SK-N-MC (cell line): ENCODE measurements around the gene TMEM182.

Experiments used
- DNase-seq: peaks from one replicate; pipeline ENCODE4 v3.0.0-alpha.2; 2011; ENCODE audit warnings: low read depth, low spot score
- H3K27ac ChIP-seq: fragments of 200-600 bp; sonication (generic); 2 replicates; pipeline ENCODE4 v1.5.1; 2016; ENCODE audit warnings: mixed run types
- H3K36me3 ChIP-seq: fragments of 200-600 bp; sonication (generic); 2 replicates; pipeline ENCODE4 v1.6.1; 2017; ENCODE audit warnings: antibody characterized with exemption, low read length, mixed read lengths; ENCODE audit not compliant: insufficient read depth
- H3K4me3 ChIP-seq: fragments of 200-600 bp; sonication (generic); 2 replicates; pipeline ENCODE4 v1.5.1; 2016
- H3K9ac ChIP-seq: fragments of 200-600 bp; sonication (generic); 2 replicates; pipeline ENCODE4 v1.8.0; 2017; ENCODE audit warnings: mixed run types, mixed read lengths; ENCODE audit not compliant: insufficient read length
- H3K9me3 ChIP-seq: fragments of 200-600 bp; sonication (generic); 2 replicates; pipeline ENCODE4 v1.6.1; 2017; ENCODE audit warnings: low read depth, mild to moderate bottlenecking, antibody characterized with exemption, low read length, moderate library complexity, mixed read lengths
- EZH2 ChIP-seq: fragments of 200-600 bp; sonication (generic); IDR thresholded peaks from one replicate; pipeline ENCODE4 v1.6.1; 2017; ENCODE audit warnings: antibody characterized with exemption
- FOXP2 ChIP-seq: optimal IDR thresholded peaks from 2 replicates; pipeline ENCODE3; 2011; ENCODE audit warnings: mild to moderate bottlenecking, moderate library complexity; ENCODE audit not compliant: insufficient read depth; ENCODE audit errors: extremely low read length, control extremely low read depth
- POLR2AphosphoS5 ChIP-seq: IDR thresholded peaks from 2 replicates; pipeline ENCODE4 v1.6.1; 2012; ENCODE audit warnings: mild to moderate bottlenecking, low read depth, low read length, borderline replicate concordance

The TMEM182 gene

GRCh38 chr2:102761763-102762162 lies at the start of gene TMEM182:
Gene TMEM182 (plus strand): TSS chr2:102762031. CDS start chr2:102762218, 187 bp downstream.
- DNase-seq = no peak
- Histone ChIP-seq H3K9ac (no peak within 1 kb of the TSS), H3K36me3 (no peaks in the 10 kb centered on the region), H3K27ac (no peak within 1 kb of the TSS), H3K9me3 (no peaks in the 10 kb centered on the region), H3K4me3 (no peak within 1 kb of the TSS)
- TF ChIP-seq EZH2 (no peak), FOXP2 (no peak), POLR2AphosphoS5 (no peak)

GRCh38 chr2:102717308-102718018 lies 44.4 kb upstream of the TMEM182 start:
- Histone ChIP-seq H3K4me3 (no peak overlapping the region), H3K9me3 (no peaks in the 10 kb centered on the region), H3K9ac (no peak overlapping the region), H3K27ac (no peak overlapping the region), H3K36me3 (peaks cover 16% of the 10 kb centered on the region; the same call in 1 of the 2 replicates)
- DNase-seq = no peak
- TF ChIP-seq POLR2AphosphoS5 (no peak), EZH2 (no peak), FOXP2 (no peak)

- Histone ChIP-seq H3K9me3 (no peaks in the 10 kb centered on the region), H3K9ac (no peak overlapping the region), H3K4me3 (no peak overlapping the region), H3K27ac (no peak overlapping the region), H3K36me3 (peaks cover 20% of the 10 kb centered on the region)
- TF ChIP-seq POLR2AphosphoS5 (no peak), FOXP2 (no peak), EZH2 (no peak)
- DNase-seq = no peak
These were observed 43.2 kb upstream of the TMEM182 start for GRCh38 chr2:102718387-102719316.

- Histone ChIP-seq H3K9me3 (no peaks in the 10 kb centered on the region), H3K9ac (no peak overlapping the region), H3K27ac (no peak overlapping the region), H3K4me3 (no peak overlapping the region), H3K36me3 (peaks cover 8% of the 10 kb centered on the region)
- DNase-seq = no peak
- TF ChIP-seq POLR2AphosphoS5 = no peak
- TF ChIP-seq EZH2 = no peak
- no peak for TF ChIP-seq FOXP2
These were observed 37.8 kb upstream of the TMEM182 start for GRCh38 chr2:102724016-102724490.

- Histone ChIP-seq H3K9ac (no peak overlapping the region), H3K4me3 (no peak overlapping the region), H3K27ac (no peak overlapping the region), H3K36me3 (peaks cover 8% of the 10 kb centered on the region), H3K9me3 (no peaks in the 10 kb centered on the region)
- TF ChIP-seq FOXP2 = no peak
- TF ChIP-seq POLR2AphosphoS5 = no peak
- TF ChIP-seq EZH2 = no peak
- DNase-seq = no peak
These were observed 37.3 kb upstream of the TMEM182 start for GRCh38 chr2:102724553-102724952.

GRCh38 chr2:102726128-102727087 lies 35.4 kb upstream of the TMEM182 start:
- H3K9ac ChIP-seq = no peak overlapping the region
- DNase-seq = no peak
- H3K9me3 ChIP-seq = no peaks in the 10 kb centered on the region
- no peak overlapping the region for H3K4me3 ChIP-seq
- H3K36me3 ChIP-seq = peaks cover 17% of the 10 kb centered on the region
- no peak overlapping the region for H3K27ac ChIP-seq
- no peak for TF ChIP-seq POLR2AphosphoS5
- no peak for TF ChIP-seq FOXP2
- TF ChIP-seq EZH2 = no peak

GRCh38 chr2:102735416-102736109 lies 26.3 kb upstream of the TMEM182 start:
- Histone ChIP-seq H3K9ac (peak overlapping the region; percentile 72), H3K9me3 (no peaks in the 10 kb centered on the region), H3K4me3 (peak overlapping the region; percentile 89), H3K36me3 (peaks cover 13% of the 10 kb centered on the region), H3K27ac (no peak overlapping the region)
- no peak for DNase-seq
- TF ChIP-seq FOXP2 = no peak
- TF ChIP-seq EZH2 = no peak
- TF ChIP-seq POLR2AphosphoS5 = no peak
